ENCODE measurements around the gene GPER1.

GPER1 gene

GRCh38 chr7:1059200-1060091 lies 28.5 kb upstream of the GPER1 start:
- H3K4me3 ChIP-seq (ENCODE audit: insufficient read depth, low read length, poor library complexity, severe bottlenecking) = no peak overlapping the region
- H3K36me3 ChIP-seq (ENCODE audit: low read length) = no peaks in the 10 kb centered on the region
- no peak overlapping the region for H2AFZ ChIP-seq (ENCODE audit: low read depth, low read length, severe bottlenecking)
- no peak overlapping the region for H3K9ac ChIP-seq (ENCODE audit: low read length)
- no peak overlapping the region for H3K27ac ChIP-seq (ENCODE audit: low read depth, low read length)
- H3K79me2 ChIP-seq (ENCODE audit: insufficient read depth, low read length) = no peaks in the 10 kb centered on the region
- no peaks in the 10 kb centered on the region for H4K20me1 ChIP-seq (ENCODE audit: low read depth, low read length)
- H3K9me2 ChIP-seq (replicated peaks; ENCODE audit: insufficient read depth, low read length) = no peaks in the 10 kb centered on the region
- H3F3A ChIP-seq (ENCODE audit: insufficient read depth) = no peaks in the 10 kb centered on the region
- H3K9me3 ChIP-seq (ENCODE audit: insufficient read depth, low read length) = no peaks in the 10 kb centered on the region
- no peak for TF ChIP-seq EZH2phosphoT487 (conservative IDR thresholded peaks at IDR 0.05; ENCODE audit: low read length)
- H3K27me3 ChIP-seq (ENCODE audit: low read length) = no peaks in the 10 kb centered on the region
- H3K4me2 ChIP-seq (ENCODE audit: low read depth, low read length, poor library complexity, severe bottlenecking) = no peak overlapping the region

GRCh38 chr7:1060315-1061072 lies 27.4 kb upstream of the GPER1 start:
- H2AFZ ChIP-seq (ENCODE audit: low read depth, low read length, severe bottlenecking) = no peak overlapping the region
- H3K27ac ChIP-seq (ENCODE audit: low read depth, low read length) = no peak overlapping the region
- TF ChIP-seq CTCF (IDR thresholded peaks at IDR 0.05; ENCODE audit: insufficient read depth, low read length, poor library complexity, severe bottlenecking) = no peak
- no peak for TF ChIP-seq EZH2phosphoT487 (conservative IDR thresholded peaks at IDR 0.05; ENCODE audit: low read length)
- no peaks in the 10 kb centered on the region for H3K36me3 ChIP-seq (ENCODE audit: low read length)
- no peaks in the 10 kb centered on the region for H3K27me3 ChIP-seq (ENCODE audit: low read length)
- no peak overlapping the region for H3K4me2 ChIP-seq (ENCODE audit: low read depth, low read length, poor library complexity, severe bottlenecking)
- H3K4me3 ChIP-seq (ENCODE audit: insufficient read depth, low read length, poor library complexity, severe bottlenecking) = no peak overlapping the region
- H3K9ac ChIP-seq (ENCODE audit: low read length) = no peak overlapping the region
- H3K9me2 ChIP-seq (replicated peaks; ENCODE audit: insufficient read depth, low read length) = no peaks in the 10 kb centered on the region
- H3K9me3 ChIP-seq (ENCODE audit: insufficient read depth, low read length) = no peaks in the 10 kb centered on the region
- no peaks in the 10 kb centered on the region for H4K20me1 ChIP-seq (ENCODE audit: low read depth, low read length)
- no peaks in the 10 kb centered on the region for H3K79me2 ChIP-seq (ENCODE audit: insufficient read depth, low read length)
- H3F3A ChIP-seq (ENCODE audit: insufficient read depth) = no peaks in the 10 kb centered on the region

- Histone ChIP-seq H3K4me2 (ENCODE audit: low read depth, low read length, poor library complexity, severe bottlenecking) (no peak overlapping the region), H3F3A (ENCODE audit: insufficient read depth) (no peaks in the 10 kb centered on the region), H3K4me3 (ENCODE audit: insufficient read depth, low read length, poor library complexity, severe bottlenecking) (no peak overlapping the region), H3K36me3 (ENCODE audit: low read length) (no peaks in the 10 kb centered on the region), H4K20me1 (ENCODE audit: low read depth, low read length) (no peaks in the 10 kb centered on the region), H3K9ac (ENCODE audit: low read length) (no peak overlapping the region), H3K79me2 (ENCODE audit: insufficient read depth, low read length) (no peaks in the 10 kb centered on the region), H3K9me3 (ENCODE audit: insufficient read depth, low read length) (no peaks in the 10 kb centered on the region), H2AFZ (ENCODE audit: low read depth, low read length, severe bottlenecking) (no peak overlapping the region), H3K9me2 (replicated peaks; ENCODE audit: insufficient read depth, low read length) (no peaks in the 10 kb centered on the region), H3K27me3 (ENCODE audit: low read length) (no peaks in the 10 kb centered on the region), H3K27ac (ENCODE audit: low read depth, low read length) (no peak overlapping the region)
- TF ChIP-seq CTCF (IDR thresholded peaks at IDR 0.05; ENCODE audit: insufficient read depth, low read length, poor library complexity, severe bottlenecking) (no peak), EZH2phosphoT487 (conservative IDR thresholded peaks at IDR 0.05; ENCODE audit: low read length) (no peak)
These were observed 26.7 kb upstream of the GPER1 start for GRCh38 chr7:1061180-1061579.

Measured in SU-DHL-6 (cell line).